H1 (cell line): ENCODE results near the gene ANXA8. TPM values are rescaled to one million over a fixed set of nuclear protein-coding genes. Genes with fewer than 3 reads are reported as not detected.

Source experiments
- CTCF ChIA-PET: fragments of 300-600 bp; sonication (Branson Sonifier 250); formaldehyde crosslinking; loops from one replicate; lab custom pipeline; 2021; ENCODE audit not compliant: partially characterized antibody; lab: Charles Lee
- POLR2A ChIA-PET: fragments of 300-600 bp; sonication (Branson Sonifier 250); formaldehyde crosslinking; loops from one replicate; lab custom pipeline; 2021; ENCODE audit warnings: inconsistent platforms; ENCODE audit not compliant: partially characterized antibody; lab: Charles Lee
- DNase-seq, 2 experiments: peaks; one replicate each; pipeline versions ENCODE4 v3.0.0 to v3.0.0-alpha.2; 2010 to 2022; ENCODE audit warnings: low spot score in 2 of 2, low read depth in 1 of 2, mixed read lengths in 1 of 2
- FAIRE-seq: peaks from 2 replicates; lab custom pipeline; 2011; peaks lifted over from hg19 to GRCh38; lab: Jason Lieb, UNC
- H2AFZ ChIP-seq: 2 replicates; pipeline ENCODE4 v1.8.1; 2012; ENCODE audit warnings: low read length, inconsistent platforms
- H2AK5ac ChIP-seq: 2 replicates; pipeline ENCODE4 v1.6.1; 2013; ENCODE audit warnings: low read depth, low read length
- H2BK120ac ChIP-seq: replicated peaks from 2 replicates; pipeline ENCODE3; 2013; ENCODE audit warnings: low read depth, low read length, inconsistent platforms
- H2BK12ac ChIP-seq: 2 replicates; pipeline ENCODE4 v1.6.1; 2013; ENCODE audit warnings: low read depth, low read length
- H2BK15ac ChIP-seq: 2 replicates; pipeline ENCODE4 v1.6.1; 2013; ENCODE audit warnings: low read length
- H2BK20ac ChIP-seq: 2 replicates; pipeline ENCODE4 v1.6.1; 2013; ENCODE audit warnings: low read length
- H2BK5ac ChIP-seq: 2 replicates; pipeline ENCODE4 v1.6.1; 2013; ENCODE audit warnings: low read depth, low read length
- H3K14ac ChIP-seq: 2 replicates; pipeline ENCODE4 v1.6.1; 2013; ENCODE audit warnings: inconsistent platforms; ENCODE audit not compliant: insufficient read length
- H3K18ac ChIP-seq: 2 replicates; pipeline ENCODE4 v1.6.1; 2013; ENCODE audit warnings: low read length; ENCODE audit errors: extremely low read depth
- H3K23ac ChIP-seq: 2 replicates; pipeline ENCODE4 v1.6.1; 2013; ENCODE audit warnings: inconsistent platforms; ENCODE audit not compliant: insufficient read length
- H3K23me2 ChIP-seq: 2 replicates; pipeline ENCODE4 v1.6.1; 2013; ENCODE audit warnings: low read depth, low read length
- H3K27ac ChIP-seq: 2 replicates; pipeline ENCODE4 v1.6.1; 2011; ENCODE audit warnings: low read depth, low read length, inconsistent platforms
- H3K27me3 ChIP-seq, 4 experiments: replicated peaks in 1 of 4; 1 replicate in 1 of 4; 2 replicates in 3 of 4; pipeline versions ENCODE4 v1.6.1 to v1.8.1; 2011 to 2013; ENCODE audit warnings: low read length in 3 of 4, mild to moderate bottlenecking in 3 of 4, inconsistent platforms in 2 of 4, mixed read lengths in 2 of 4, moderate library complexity in 1 of 4; ENCODE audit not compliant: control insufficient read depth in 3 of 4, insufficient read depth in 3 of 4; ENCODE audit errors: extremely low read depth in 1 of 4
- H3K36me3 ChIP-seq, 4 experiments: 2 replicates each; pipeline versions ENCODE4 v1.6.1 to v1.8.1; 2011 to 2013; ENCODE audit warnings: mild to moderate bottlenecking in 4 of 4, low read length in 3 of 4, moderate library complexity in 2 of 4, control low read depth in 1 of 4, inconsistent platforms in 1 of 4; ENCODE audit not compliant: insufficient read depth in 4 of 4, control insufficient read depth in 2 of 4
- H3K4ac ChIP-seq: replicated peaks from 2 replicates; pipeline ENCODE3; 2013; ENCODE audit warnings: low read length, low read depth, mixed read lengths, inconsistent platforms; ENCODE audit not compliant: insufficient read length
- H3K4me1 ChIP-seq, 4 experiments: replicated peaks in 1 of 4; 1 replicate in 1 of 4; 2 replicates in 3 of 4; pipeline versions ENCODE4 v1.6.1 to v1.8.1; 2011 to 2013; ENCODE audit warnings: low read length in 3 of 4, inconsistent platforms in 2 of 4, mixed read lengths in 1 of 4; ENCODE audit not compliant: insufficient read depth in 4 of 4, control insufficient read depth in 3 of 4
- H3K4me2 ChIP-seq, 2 experiments: 2 replicates each; pipeline versions ENCODE4 v1.6.1 to v1.8.1; 2011 to 2013; ENCODE audit warnings: low read depth in 2 of 2, low read length in 2 of 2, control low read depth in 1 of 2, inconsistent platforms in 1 of 2, mild to moderate bottlenecking in 1 of 2; ENCODE audit not compliant: insufficient read depth in 1 of 2
- H3K4me3 ChIP-seq, 4 experiments: fragments of 200-600, 300-600 bp in 1 of 4; sonication (generic), shearing (Covaris generic), sonication (Bioruptor Twin) in 1 of 4; 2 replicates each; pipeline versions ENCODE4 v1.5.1 to v1.8.1; 2011 to 2016; ENCODE audit warnings: low read length in 4 of 4, low read depth in 3 of 4, control low read depth in 2 of 4, inconsistent platforms in 2 of 4, mild to moderate bottlenecking in 2 of 4, mixed read lengths in 1 of 4, moderate library complexity in 1 of 4; ENCODE audit not compliant: insufficient read depth in 2 of 4; ENCODE audit errors: extremely low read depth in 1 of 4
- H3K56ac ChIP-seq: replicated peaks from 2 replicates; pipeline ENCODE3; 2013; ENCODE audit warnings: low read depth, mild to moderate bottlenecking, mixed read lengths, low read length, inconsistent platforms; ENCODE audit not compliant: insufficient read length
- H3K79me1 ChIP-seq: 2 replicates; pipeline ENCODE4 v1.6.1; 2013; ENCODE audit warnings: low read depth, low read length, control low read depth
- H3K79me2 ChIP-seq, 2 experiments: 2 replicates each; pipeline versions ENCODE4 v1.6.1 to v1.8.1; 2012 to 2013; ENCODE audit warnings: low read length in 2 of 2, mild to moderate bottlenecking in 2 of 2, inconsistent platforms in 1 of 2; ENCODE audit not compliant: insufficient read depth in 2 of 2, control insufficient read depth in 1 of 2
- H3K9ac ChIP-seq, 4 experiments: replicated peaks in 1 of 4; 1 replicate in 1 of 4; 2 replicates in 3 of 4; pipeline versions ENCODE4 v1.6.1 to v1.8.1; 2011 to 2013; ENCODE audit warnings: low read depth in 3 of 4, low read length in 3 of 4, control low read depth in 2 of 4, mild to moderate bottlenecking in 2 of 4, moderate library complexity in 2 of 4, inconsistent platforms in 1 of 4; ENCODE audit errors: extremely low read depth in 1 of 4
- H3K9me3 ChIP-seq, 2 experiments: 2 replicates each; pipeline versions ENCODE4 v1.6.1 to v1.8.1; 2012 to 2013; ENCODE audit warnings: mild to moderate bottlenecking in 2 of 2, moderate library complexity in 2 of 2, control low read depth in 1 of 2, inconsistent platforms in 1 of 2, low read depth in 1 of 2, low read length in 1 of 2, mixed read lengths in 1 of 2; ENCODE audit not compliant: insufficient read depth in 2 of 2
- H4K20me1 ChIP-seq, 2 experiments: replicated peaks in 1 of 2; 2 replicates each; pipeline versions ENCODE3 to v1.8.1; 2011 to 2013; ENCODE audit warnings: inconsistent platforms in 2 of 2, low read length in 2 of 2, mild to moderate bottlenecking in 1 of 2; ENCODE audit not compliant: insufficient read depth in 2 of 2, control insufficient read depth in 1 of 2
- H4K5ac ChIP-seq: 2 replicates; pipeline ENCODE4 v1.6.1; 2013; ENCODE audit warnings: low read length, low read depth, mixed read lengths, inconsistent platforms; ENCODE audit not compliant: insufficient read length
- H4K8ac ChIP-seq: 2 replicates; pipeline ENCODE4 v1.8.0; 2013; ENCODE audit warnings: mild to moderate bottlenecking, moderate library complexity, low read length, inconsistent platforms; ENCODE audit not compliant: insufficient read depth; ENCODE audit errors: extremely low read depth
- H4K91ac ChIP-seq: replicated peaks from 2 replicates; pipeline ENCODE3; 2013; ENCODE audit warnings: low read length, mixed read lengths, inconsistent platforms; ENCODE audit not compliant: insufficient read length
- HDAC2 ChIP-seq, 2 experiments: fragments of 300-600 bp in 1 of 2; sonication (generic) in 1 of 2; IDR thresholded peaks; 2 replicates each; pipeline ENCODE4 v1.6.1; 2011 to 2012; ENCODE audit warnings: low read depth in 2 of 2, low read length in 2 of 2, mild to moderate bottlenecking in 2 of 2, moderate library complexity in 2 of 2, borderline replicate concordance in 1 of 2, inconsistent platforms in 1 of 2
- HDAC6 ChIP-seq: IDR thresholded peaks from one replicate; pipeline ENCODE4 v1.7.1; 2012; ENCODE audit warnings: low read depth, mild to moderate bottlenecking, inconsistent platforms, low read length, moderate library complexity
- MAX ChIP-seq: IDR thresholded peaks from 2 replicates; pipeline ENCODE4 v1.6.1; 2012; ENCODE audit warnings: inconsistent platforms
- RFX5 ChIP-seq: IDR thresholded peaks from 2 replicates; pipeline ENCODE4 v1.6.1; 2011; ENCODE audit warnings: low read depth, low read length, improper control_type of control experiment, borderline replicate concordance
- RXRA ChIP-seq: IDR thresholded peaks from 2 replicates; pipeline ENCODE4 v1.6.1; 2011; ENCODE audit warnings: low read depth, mild to moderate bottlenecking, low read length, moderate library complexity; ENCODE audit not compliant: insufficient read depth
- WGBS, 2 experiments: shearing (Covaris generic) in 1 of 2; methylation state at CpG; one replicate each; pipeline versions ENCODE4 v1.1.6 to v1.1.7; 2013 to 2015; ENCODE audit warnings: low lambda C conversion rate in 2 of 2, mixed read lengths in 2 of 2, inconsistent platforms in 1 of 2, low coverage in 1 of 2, missing lambda C conversion rate in 1 of 2; ENCODE audit not compliant: insufficient replicate concordance in 2 of 2, insufficient coverage in 1 of 2, insufficient read length in 1 of 2; ENCODE audit errors: extremely low coverage in 1 of 2, missing lambda C conversion rate in 1 of 2; 5-methylcytosine and 5-hydroxymethylcytosine counted together
- polyA plus RNA-seq, 7 experiments: library from polyadenylated mRNA; depleted of rRNA in 3 of 7; stranded (reverse) in 5 of 7; unstranded in 2 of 7; fragments of >200 nt in 5 of 7; fragments of 200-250 nt in 2 of 7; gene quantifications; 1 replicate in 5 of 7; 2 replicates in 1 of 7; 4 replicates in 1 of 7; pipeline versions ENCODE4 v1.2.1 to v1.2.3, GENCODE V29; 2011 to 2013; ENCODE audit warnings: missing spikeins in 2 of 7, mixed read lengths in 2 of 7
- total RNA-seq: library from RNA; stranded (reverse); fragmentation: NEBNext Ultra II Directional; extraction: Animal tissue kit (Norgen Biotek cat#: 25700); gene quantifications from 2 replicates; pipeline ENCODE4 v1.2.1, GENCODE V29; 2021

The ANXA8 gene
- total and polyA plus RNA-seq, 2 of the 8 experiments (the other 6 are each of a cell fraction or from before 2014, with no cell fraction given) = 0.15 TPM; not detected in 1

- Histone ChIP-seq H2BK15ac (no peak overlapping the region), H3K4me2 (no peak overlapping the region), H2AK5ac (no peak overlapping the region), H3K27me3 (no peaks in the 10 kb centered on the region), H3K14ac (no peak overlapping the region), H3K4ac (no peak overlapping the region), H3K23ac (no peak overlapping the region), H4K5ac (no peak overlapping the region), H4K8ac (no peak overlapping the region), H3K18ac (no peak overlapping the region), H3K9ac (no peak overlapping the region), H3K27ac (no peak overlapping the region), H3K56ac (no peak overlapping the region), H3K79me1 (no peaks in the 10 kb centered on the region), H2BK20ac (no peak overlapping the region), H3K4me3 (no peak overlapping the region), H2BK120ac (no peak overlapping the region), H3K4me1 (peaks cover 0 to 2% (median under 1%) of the 10 kb centered on the region in 4 experiments; a peak in 3 of 7 replicates), H3K36me3 (no peaks in the 10 kb centered on the region), H2AFZ (no peak overlapping the region), H2BK12ac (no peak overlapping the region), H4K91ac (no peak overlapping the region), H4K20me1 (peaks cover 0 to 9% of the 10 kb centered on the region in 2 experiments), H3K79me2 (no peaks in the 10 kb centered on the region), H3K23me2 (peaks cover 11% of the 10 kb centered on the region), H2BK5ac (no peak overlapping the region), H3K9me3 (no peaks in the 10 kb centered on the region)
- WGBS, 2 experiments = 86% methylated on average over 4 of the region's 4 CpGs; no CpG with 5 or more reads in 1 of the 2 experiments
- DNase-seq (no peak), FAIRE-seq (no peak)
- CTCF ChIA-PET = interaction anchor here (1.1 kb wide), 1 partner anchor 14 kb away, joined by 3 read pairs; no protein-coding TSS in a partner anchor
- POLR2A ChIA-PET = no interaction called here
- TF ChIP-seq HDAC2 (IDR thresholded peaks at IDR 0.05; ENCODE audit: borderline replicate concordance in 1 of 2, low read depth in 2 of 2, low read length in 2 of 2) = no peak
- TF ChIP-seq RFX5 = no peak
- TF ChIP-seq RXRA = no peak
- TF ChIP-seq HDAC6 = no peak
- no peak for TF ChIP-seq MAX
Observed at GRCh38 chr10:47447209-47447608, 36.7 kb downstream of the ANXA8 start.
